A549 (cell line): ENCODE results near the gene TRIAP1. TPM values are rescaled to one million over a fixed set of nuclear protein-coding genes. Genes with fewer than 3 reads are reported as not detected.
A peak's percentile ranks its signal among the peaks of the same experiment; 100 is the strongest.

ENCODE experiments used
- ATAC-seq, 2 experiments: fragments of 200-7000 bp in 1 of 2; fragments of >200 bp in 1 of 2; cut with Nextera tagmentation in 1 of 2; cut with Tn5 transposase in 1 of 2; 3 replicates each; pipeline versions ENCODE4 v1.8.0 to v1.9.1; 2018 to 2020; ENCODE audit warnings: mild to moderate bottlenecking in 1 of 2, moderate library complexity in 1 of 2
- CTCF ChIA-PET: fragments of 300-600 bp; sonication (Branson Sonifier 250); formaldehyde crosslinking; extraction: SDS; loops from one replicate; lab custom pipeline; 2021; ENCODE audit warnings: antibody characterized with exemption, inconsistent platforms; lab: Yijun Ruan, JAX
- POLR2A ChIA-PET: fragments of 350-600 bp; formaldehyde crosslinking; extraction: SDS; loops from one replicate; lab custom pipeline; 2021; ENCODE audit warnings: antibody characterized with exemption, inconsistent platforms; lab: Yijun Ruan, JAX
- DNase-seq, 2 experiments: peaks; one replicate each; pipeline versions ENCODE4 v3.0.0 to v3.0.0-alpha.2; 2011 to 2016; ENCODE audit warnings: low read depth in 1 of 2, low spot score in 1 of 2
- FAIRE-seq: peaks from 2 replicates; lab custom pipeline; 2011; peaks lifted over from hg19 to GRCh38; lab: Jason Lieb, UNC
- H3K27ac ChIP-seq, 2 experiments: fragments of >200 bp; sonication (Bioruptor Twin); formaldehyde crosslinking; 3 replicates each; pipeline ENCODE4 v1.5.1; 2016 to 2017
- H3K4me1 ChIP-seq: fragments of >200 bp; sonication (Bioruptor Twin); formaldehyde crosslinking; 3 replicates; pipeline ENCODE4 v1.6.1; 2016
- H3K4me2 ChIP-seq: fragments of >200 bp; sonication (Bioruptor Twin); formaldehyde crosslinking; 3 replicates; pipeline ENCODE4 v1.6.1; 2016
- H3K4me3 ChIP-seq: fragments of >200 bp; sonication (Bioruptor Twin); formaldehyde crosslinking; 3 replicates; pipeline ENCODE4 v1.5.1; 2016
- H3K9me3 ChIP-seq: fragments of >200 bp; sonication (Bioruptor Twin); formaldehyde crosslinking; 3 replicates; pipeline ENCODE4 v1.6.1; 2016
- CBX2 ChIP-seq: fragments of 200-600 bp; sonication (generic); IDR thresholded peaks from 2 replicates; pipeline ENCODE4 v1.6.1; 2016; ENCODE audit warnings: low read depth, mild to moderate bottlenecking, borderline replicate concordance
- CBX8 ChIP-seq: fragments of 200-600 bp; sonication (generic); IDR thresholded peaks from 2 replicates; pipeline ENCODE4 v1.6.1; 2016
- CHD2 ChIP-seq: fragments of 150-350 bp; IDR thresholded peaks from 2 replicates; pipeline ENCODE4 v1.6.1; 2014; ENCODE audit warnings: low read length; ENCODE audit not compliant: partially characterized antibody
- EHF ChIP-seq: fragments of 250-450 bp; sonication (Bioruptor Pico); IDR thresholded peaks from 2 replicates; pipeline ENCODE4 v1.5.0; 2020; ENCODE audit warnings: mild to moderate bottlenecking
- EP300 ChIP-seq, 2 experiments: fragments of >200 bp; sonication (Bioruptor Twin); formaldehyde crosslinking; IDR thresholded peaks; 2 replicates in 1 of 2; 3 replicates in 1 of 2; pipeline ENCODE4 v1.6.1; 2016 to 2017
- FOSB ChIP-seq: fragments of 250-450 bp; sonication (Bioruptor Pico); IDR thresholded peaks from 2 replicates; pipeline ENCODE4 v1.5.0; 2020; ENCODE audit warnings: mild to moderate bottlenecking, moderate library complexity
- FOSL2 ChIP-seq, 2 experiments: fragments of 450-650 bp in 1 of 2; fragments of >200 bp in 1 of 2; sonication (Bioruptor Twin) in 1 of 2; formaldehyde crosslinking; IDR thresholded peaks; 2 replicates each; pipeline versions ENCODE4 v1.5.0 to v1.6.1; 2016 to 2020; ENCODE audit warnings: mild to moderate bottlenecking in 1 of 2, moderate library complexity in 1 of 2
- HOXA7 ChIP-seq: fragments of 250-450 bp; sonication (Bioruptor Pico); IDR thresholded peaks from 2 replicates; pipeline ENCODE4 v1.5.0; 2020; ENCODE audit warnings: mild to moderate bottlenecking, moderate library complexity
- MAZ ChIP-seq: fragments of 150-350 bp; IDR thresholded peaks from 2 replicates; pipeline ENCODE4 v1.6.1; 2014; ENCODE audit warnings: antibody characterized with exemption, low read depth, low read length, borderline replicate concordance
- MYC ChIP-seq: IDR thresholded peaks from 2 replicates; pipeline ENCODE4 v1.6.1; 2012; ENCODE audit warnings: mild to moderate bottlenecking, inconsistent platforms, low read length, improper control_type of control experiment, borderline replicate concordance
- POLR2AphosphoS2 ChIP-seq: conservative IDR thresholded peaks from 2 replicates; pipeline ENCODE4 v1.6.1; 2012; ENCODE audit warnings: low read length, improper control_type of control experiment, inconsistent platforms
- RARB ChIP-seq: fragments of 250-450 bp; sonication (Bioruptor Pico); IDR thresholded peaks from 2 replicates; pipeline ENCODE4 v1.8.0; 2021; ENCODE audit warnings: mild to moderate bottlenecking, moderate library complexity
- RCOR1 ChIP-seq: fragments of 150-350 bp; IDR thresholded peaks from 2 replicates; pipeline ENCODE4 v1.6.1; 2014; ENCODE audit warnings: antibody characterized with exemption, low read length, low read depth
- RFX5 ChIP-seq: fragments of 450-650 bp; IDR thresholded peaks from 2 replicates; pipeline ENCODE4 v1.7.1; 2014; ENCODE audit warnings: antibody characterized with exemption, mild to moderate bottlenecking, moderate library complexity
- ZC3H11A ChIP-seq: fragments of 450-650 bp; IDR thresholded peaks from 2 replicates; pipeline ENCODE4 v1.6.1; 2014; ENCODE audit warnings: antibody characterized with exemption, mild to moderate bottlenecking
- ZFP36 ChIP-seq: fragments of 450-650 bp; IDR thresholded peaks from 2 replicates; pipeline ENCODE4 v1.6.1; 2014; ENCODE audit warnings: borderline replicate concordance; ENCODE audit not compliant: partially characterized antibody
- WGBS: methylation state at CpG from one replicate; pipeline ENCODE4 v1.1.6; 2017; ENCODE audit errors: missing lambda C conversion rate; 5-methylcytosine and 5-hydroxymethylcytosine counted together
- polyA plus RNA-seq, 4 experiments: library from polyadenylated mRNA; depleted of rRNA in 3 of 4; stranded (reverse); fragments of >200 nt; fragmentation: RNase III in 1 of 4; extraction: RNeasy Plus Mini Kit Qiagen cat#74134 plus additional on column Dnase treatment in 1 of 4; gene quantifications; 2 replicates in 3 of 4; 3 replicates in 1 of 4; pipeline ENCODE4 v1.2.3, GENCODE V29; 2011 to 2017
- TF ChIP-seq, protein P1 (sequence below): fragments of 450-650 bp; IDR thresholded peaks from 2 replicates; pipeline ENCODE4 v1.6.1; 2014; ENCODE audit warnings: antibody characterized with exemption

The TRIAP1 gene
- polyA plus RNA-seq, 2 of the 4 experiments (the other 2 are of a cell fraction) = 70.9 to 114 TPM

- FAIRE-seq (no peak), DNase-seq (no peak), ATAC-seq (no peak)
- Histone ChIP-seq H3K4me3 (no peak overlapping the region), H3K9me3 (no peaks in the 10 kb centered on the region), H3K27ac (no peak overlapping the region), H3K4me1 (no peaks in the 10 kb centered on the region), H3K4me2 (no peak overlapping the region)
- no peak for TF ChIP-seq MAZ
- no peak for TF ChIP-seq CBX8
- POLR2A ChIA-PET = no interaction called here
- WGBS = 82% methylated on average over 4 of the region's 4 CpGs
- CTCF ChIA-PET = interaction anchor here (0.9 to 5.5 kb wide), 3 partner anchors 8 to 65 kb away, joined by 3 to 42 read pairs (median 9); no protein-coding TSS in a partner anchor
Observed at GRCh38 chr12:120421701-120422100, 24.5 kb downstream of the TRIAP1 start.

DNA sequence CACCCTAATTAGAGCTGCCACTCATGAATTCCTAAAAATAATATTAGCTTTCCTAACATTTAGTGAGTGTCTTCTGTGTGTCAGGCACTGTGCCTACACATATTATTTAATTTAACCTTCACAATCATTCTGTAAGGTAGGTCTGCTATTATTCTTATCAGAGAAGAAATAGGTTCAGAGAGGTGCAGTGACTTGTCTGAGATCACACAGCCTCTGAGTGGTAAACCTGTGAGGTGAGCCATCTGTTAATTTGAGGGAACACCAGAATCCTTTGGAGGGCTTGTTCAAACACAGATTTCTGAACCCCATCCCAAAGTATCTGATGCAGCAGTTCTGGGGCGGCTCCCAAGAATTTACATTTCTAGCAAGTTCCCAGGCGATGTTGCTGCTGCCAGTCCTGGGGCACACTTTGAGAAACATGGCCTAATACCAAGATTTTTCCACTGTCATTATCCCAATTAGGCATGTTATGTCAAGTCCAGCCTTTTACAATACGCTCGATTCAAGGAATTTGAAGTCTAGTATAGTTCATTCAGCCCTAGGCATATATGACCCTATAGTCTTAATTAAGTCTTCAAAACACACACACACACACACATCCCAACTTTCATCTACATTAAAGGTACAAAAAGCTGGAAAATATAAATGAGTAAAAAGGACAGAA is 28.1 kb downstream of the TRIAP1 start:
- FAIRE-seq = no peak
- ATAC-seq = no peak

DNA sequence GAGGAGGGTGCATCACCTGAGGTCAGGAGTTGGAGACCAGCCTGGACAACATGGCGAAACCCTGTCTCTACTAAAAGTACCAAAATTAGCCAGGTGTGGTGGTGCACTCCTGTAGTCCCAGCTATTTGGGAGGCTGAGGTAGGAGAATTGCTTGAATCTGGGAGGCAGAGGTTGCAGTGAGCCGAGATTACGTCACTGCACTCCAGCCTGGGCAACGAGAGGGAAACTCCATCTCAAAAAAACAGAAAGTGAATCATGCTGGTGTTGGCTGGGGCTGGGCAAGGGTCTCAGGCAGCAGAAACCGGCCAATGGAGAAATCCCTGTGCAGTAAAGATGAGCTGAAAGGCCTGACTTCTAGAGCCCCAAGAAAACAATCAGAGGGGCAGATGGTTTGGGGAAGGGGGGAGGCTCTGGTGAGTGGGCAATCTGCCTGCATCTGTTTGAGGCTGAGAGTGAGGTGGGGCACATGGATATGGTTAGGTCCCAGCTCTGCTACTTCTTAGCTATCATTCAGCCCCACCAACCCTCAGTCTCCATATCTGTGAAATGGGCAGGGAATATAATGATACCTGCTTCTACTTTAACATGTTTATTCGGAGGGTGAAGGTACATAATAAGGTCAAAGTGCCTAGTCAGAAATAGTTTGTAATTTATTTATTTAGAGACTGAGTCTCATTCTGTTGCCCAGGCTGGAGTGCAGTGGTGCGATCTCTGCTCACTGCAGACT is 29.5 kb downstream of the TRIAP1 start:
- ChIA-PET CTCF (interaction anchor here (1.3 to 5.5 kb wide), 2 partner anchors 12 to 13 kb away, joined by 3 to 42 read pairs; no protein-coding TSS in a partner anchor), POLR2A (no interaction called here)
- no peak for FAIRE-seq
- no peak overlapping the region for H3K4me3 ChIP-seq
- no peaks in the 10 kb centered on the region for H3K9me3 ChIP-seq
- WGBS = 70% methylated on average over 7 of the region's 7 CpGs
- no peak overlapping the region for H3K27ac ChIP-seq
- no peaks in the 10 kb centered on the region for H3K4me1 ChIP-seq
- no peak for ATAC-seq
- DNase-seq = no peak
- H3K4me2 ChIP-seq = no peak overlapping the region
- TF ChIP-seq EP300 (IDR thresholded peaks at IDR 0.05) (no peak), EHF (CRISPR knock-in tag) (no peak), POLR2AphosphoS2 (no peak), CBX8 (no peak), ZC3H11A (no peak), FOSL2 (IDR thresholded peaks at IDR 0.05) (no peak), FOSL2 (CRISPR knock-in tag; IDR thresholded peaks at IDR 0.05) (no peak), RARB (no peak)
- TF ChIP-seq, protein P1, sequence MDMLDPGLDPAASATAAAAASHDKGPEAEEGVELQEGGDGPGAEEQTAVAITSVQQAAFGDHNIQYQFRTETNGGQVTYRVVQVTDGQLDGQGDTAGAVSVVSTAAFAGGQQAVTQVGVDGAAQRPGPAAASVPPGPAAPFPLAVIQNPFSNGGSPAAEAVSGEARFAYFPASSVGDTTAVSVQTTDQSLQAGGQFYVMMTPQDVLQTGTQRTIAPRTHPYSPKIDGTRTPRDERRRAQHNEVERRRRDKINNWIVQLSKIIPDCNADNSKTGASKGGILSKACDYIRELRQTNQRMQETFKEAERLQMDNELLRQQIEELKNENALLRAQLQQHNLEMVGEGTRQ = no peak

More for the DNA sequence above, 28.1 kb downstream of the TRIAP1 start:
- WGBS = 77% methylated on average over 4 of the region's 4 CpGs
- DNase-seq = no peak
- Histone ChIP-seq H3K4me1 (no peaks in the 10 kb centered on the region), H3K4me3 (no peak overlapping the region)
- TF ChIP-seq CBX2 (no peak), FOSB (no peak), CHD2 (no peak), ZFP36 (peak; percentile 40), MYC (no peak), RCOR1 (no peak), HOXA7 (CRISPR knock-in tag) (no peak), RFX5 (no peak)
- TF ChIP-seq, all 56 proteins: peak for 1
- H3K27ac ChIP-seq = no peak overlapping the region
- no peaks in the 10 kb centered on the region for H3K9me3 ChIP-seq
- no peak overlapping the region for H3K4me2 ChIP-seq
- POLR2A ChIA-PET = interaction anchor here (0.5 to 0.6 kb wide), 2 partner anchors 39 kb away, joined by 3 to 6 read pairs; no protein-coding TSS in a partner anchor
- CTCF ChIA-PET = interaction anchor here (0.8 to 5.5 kb wide), 3 partner anchors 11 to 63 kb away, joined by 3 to 42 read pairs (median 3); no protein-coding TSS in a partner anchor
